GM12801 (cell line): ENCODE measurements around the gene FRY.

Experiments
- CTCF ChIP-seq: IDR thresholded peaks from one replicate; pipeline ENCODE4 v1.5.1; 2011; ENCODE audit warnings: control low read depth; ENCODE audit not compliant: insufficient read length; ENCODE audit errors: extremely low read depth

Gene FRY

DNA sequence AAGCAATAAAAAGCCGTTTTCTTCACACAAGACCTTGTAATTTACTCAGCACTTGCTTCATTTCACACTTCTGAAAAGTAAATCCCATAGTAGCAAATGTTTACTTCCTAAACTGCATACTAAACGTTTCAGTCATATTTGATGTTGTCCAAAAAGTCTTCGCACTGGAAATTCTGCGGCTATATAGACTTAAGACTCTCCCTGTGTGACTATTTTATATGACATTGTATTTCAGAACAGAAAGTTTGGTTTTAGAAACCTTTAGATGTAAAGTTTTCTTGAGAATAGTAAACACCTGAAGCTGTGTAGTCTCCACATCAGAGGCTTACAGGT, 254.0 kb downstream of the FRY start:
- TF ChIP-seq CTCF, result no peak

- TF ChIP-seq CTCF, result no peak
Observed at GRCh38 chr13:32297206-32297605, 265.6 kb downstream of the FRY start.

- no peak for TF ChIP-seq CTCF
Observed at GRCh38 chr13:32298695-32299094, 267.1 kb downstream of the FRY start.

GRCh38 chr13:32299893-32300292, 268.3 kb downstream of the FRY start:
- no peak for TF ChIP-seq CTCF

DNA sequence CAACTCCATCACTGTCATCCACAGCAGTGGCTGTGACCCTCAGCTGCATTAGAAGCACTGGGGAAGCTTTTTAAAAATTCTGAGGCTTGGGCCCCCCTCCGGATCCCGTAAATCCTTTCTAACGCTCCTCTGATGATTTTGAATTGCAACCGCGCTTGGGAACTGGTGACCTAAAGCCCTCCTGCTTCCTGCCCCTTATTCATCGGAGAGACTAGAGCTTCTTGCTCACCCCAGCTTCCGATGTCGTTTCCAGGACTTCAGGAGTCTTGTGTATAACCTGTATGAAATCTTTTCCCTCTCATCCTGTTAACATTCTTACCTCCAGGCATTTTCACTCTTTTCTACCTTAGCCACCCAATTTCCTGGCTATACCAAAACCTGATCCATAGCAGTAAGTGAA, 268.8 kb downstream of the FRY start:
- no peak for TF ChIP-seq CTCF

DNA sequence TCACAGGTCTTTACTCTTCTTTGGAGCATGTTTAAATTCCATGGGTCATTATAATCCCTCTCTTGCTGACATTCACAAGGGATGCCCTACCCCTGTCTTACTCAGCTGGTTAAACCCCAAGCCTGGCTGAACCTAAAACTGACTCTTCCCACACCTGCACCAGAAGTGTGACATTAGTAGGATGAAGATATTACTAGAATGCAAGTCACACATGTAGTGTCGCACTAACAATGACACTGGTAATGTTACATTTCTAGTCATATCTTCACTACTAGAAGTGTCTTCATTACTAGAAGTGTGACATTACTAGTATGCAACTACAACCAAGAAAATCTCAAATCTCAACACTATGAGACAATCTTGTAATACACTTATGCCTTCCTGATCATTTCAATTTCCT, 269.3 kb downstream of the FRY start:
- no peak for TF ChIP-seq CTCF

GRCh38 chr13:32302461-32302860, 270.9 kb downstream of the FRY start:
- no peak for TF ChIP-seq CTCF

GRCh38 chr13:32305646-32306045, 274.1 kb downstream of the FRY start:
- TF ChIP-seq CTCF, result no peak
